Measurements from ENCODE around the gene MRPS23. TPM values are rescaled to one million over a fixed set of nuclear protein-coding genes. Genes with fewer than 3 reads are reported as not detected.

The MRPS23 gene
- total and polyA plus RNA-seq, 2 of the 13 experiments (the other 11 are each of a cell fraction or from before 2014, with no cell fraction given) = 63.2 to 181 TPM

- TF ChIP-seq ELK4 (CRISPR knock-in tag; IDR thresholded peaks at IDR 0.05; ENCODE audit: borderline replicate concordance) = peak; percentile 88; the same call in 1 of the 2 replicates
- TF ChIP-seq ZNF775 (CRISPR knock-in tag; IDR thresholded peaks at IDR 0.05; ENCODE audit: borderline replicate concordance) = no peak; the same call in 1 of the 2 replicates
- TF ChIP-seq ZNF629 (CRISPR knock-in tag; conservative IDR thresholded peaks at IDR 0.05) = no peak; the same call in none of the 2 replicates
- TF ChIP-seq, protein P1, sequence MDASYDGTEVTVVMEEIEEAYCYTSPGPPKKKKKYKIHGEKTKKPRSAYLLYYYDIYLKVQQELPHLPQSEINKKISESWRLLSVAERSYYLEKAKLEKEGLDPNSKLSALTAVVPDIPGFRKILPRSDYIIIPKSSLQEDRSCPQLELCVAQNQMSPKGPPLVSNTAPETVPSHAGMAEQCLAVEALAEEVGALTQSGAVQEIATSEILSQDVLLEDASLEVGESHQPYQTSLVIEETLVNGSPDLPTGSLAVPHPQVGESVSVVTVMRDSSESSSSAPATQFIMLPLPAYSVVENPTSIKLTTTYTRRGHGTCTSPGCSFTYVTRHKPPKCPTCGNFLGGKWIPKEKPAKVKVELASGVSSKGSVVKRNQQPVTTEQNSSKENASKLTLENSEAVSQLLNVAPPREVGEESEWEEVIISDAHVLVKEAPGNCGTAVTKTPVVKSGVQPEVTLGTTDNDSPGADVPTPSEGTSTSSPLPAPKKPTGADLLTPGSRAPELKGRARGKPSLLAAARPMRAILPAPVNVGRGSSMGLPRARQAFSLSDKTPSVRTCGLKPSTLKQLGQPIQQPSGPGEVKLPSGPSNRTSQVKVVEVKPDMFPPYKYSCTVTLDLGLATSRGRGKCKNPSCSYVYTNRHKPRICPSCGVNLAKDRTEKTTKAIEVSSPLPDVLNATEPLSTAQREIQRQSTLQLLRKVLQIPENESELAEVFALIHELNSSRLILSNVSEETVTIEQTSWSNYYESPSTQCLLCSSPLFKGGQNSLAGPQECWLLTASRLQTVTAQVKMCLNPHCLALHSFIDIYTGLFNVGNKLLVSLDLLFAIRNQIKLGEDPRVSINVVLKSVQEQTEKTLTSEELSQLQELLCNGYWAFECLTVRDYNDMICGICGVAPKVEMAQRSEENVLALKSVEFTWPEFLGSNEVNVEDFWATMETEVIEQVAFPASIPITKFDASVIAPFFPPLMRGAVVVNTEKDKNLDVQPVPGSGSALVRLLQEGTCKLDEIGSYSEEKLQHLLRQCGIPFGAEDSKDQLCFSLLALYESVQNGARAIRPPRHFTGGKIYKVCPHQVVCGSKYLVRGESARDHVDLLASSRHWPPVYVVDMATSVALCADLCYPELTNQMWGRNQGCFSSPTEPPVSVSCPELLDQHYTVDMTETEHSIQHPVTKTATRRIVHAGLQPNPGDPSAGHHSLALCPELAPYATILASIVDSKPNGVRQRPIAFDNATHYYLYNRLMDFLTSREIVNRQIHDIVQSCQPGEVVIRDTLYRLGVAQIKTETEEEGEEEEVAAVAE (CRISPR knock-in tag; IDR thresholded peaks at IDR 0.05; ENCODE audit: borderline replicate concordance) = peak; percentile 97; the same call in 1 of the 2 replicates
- TF ChIP-seq, protein P2, sequence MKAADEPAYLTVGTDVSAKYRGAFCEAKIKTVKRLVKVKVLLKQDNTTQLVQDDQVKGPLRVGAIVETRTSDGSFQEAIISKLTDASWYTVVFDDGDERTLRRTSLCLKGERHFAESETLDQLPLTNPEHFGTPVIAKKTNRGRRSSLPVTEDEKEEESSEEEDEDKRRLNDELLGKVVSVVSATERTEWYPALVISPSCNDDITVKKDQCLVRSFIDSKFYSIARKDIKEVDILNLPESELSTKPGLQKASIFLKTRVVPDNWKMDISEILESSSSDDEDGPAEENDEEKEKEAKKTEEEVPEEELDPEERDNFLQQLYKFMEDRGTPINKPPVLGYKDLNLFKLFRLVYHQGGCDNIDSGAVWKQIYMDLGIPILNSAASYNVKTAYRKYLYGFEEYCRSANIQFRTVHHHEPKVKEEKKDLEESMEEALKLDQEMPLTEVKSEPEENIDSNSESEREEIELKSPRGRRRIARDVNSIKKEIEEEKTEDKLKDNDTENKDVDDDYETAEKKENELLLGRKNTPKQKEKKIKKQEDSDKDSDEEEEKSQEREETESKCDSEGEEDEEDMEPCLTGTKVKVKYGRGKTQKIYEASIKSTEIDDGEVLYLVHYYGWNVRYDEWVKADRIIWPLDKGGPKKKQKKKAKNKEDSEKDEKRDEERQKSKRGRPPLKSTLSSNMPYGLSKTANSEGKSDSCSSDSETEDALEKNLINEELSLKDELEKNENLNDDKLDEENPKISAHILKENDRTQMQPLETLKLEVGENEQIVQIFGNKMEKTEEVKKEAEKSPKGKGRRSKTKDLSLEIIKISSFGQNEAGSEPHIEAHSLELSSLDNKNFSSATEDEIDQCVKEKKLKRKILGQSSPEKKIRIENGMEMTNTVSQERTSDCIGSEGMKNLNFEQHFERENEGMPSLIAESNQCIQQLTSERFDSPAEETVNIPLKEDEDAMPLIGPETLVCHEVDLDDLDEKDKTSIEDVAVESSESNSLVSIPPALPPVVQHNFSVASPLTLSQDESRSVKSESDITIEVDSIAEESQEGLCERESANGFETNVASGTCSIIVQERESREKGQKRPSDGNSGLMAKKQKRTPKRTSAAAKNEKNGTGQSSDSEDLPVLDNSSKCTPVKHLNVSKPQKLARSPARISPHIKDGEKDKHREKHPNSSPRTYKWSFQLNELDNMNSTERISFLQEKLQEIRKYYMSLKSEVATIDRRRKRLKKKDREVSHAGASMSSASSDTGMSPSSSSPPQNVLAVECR (CRISPR knock-in tag; IDR thresholded peaks at IDR 0.05; ENCODE audit: borderline replicate concordance) = peak; percentile 97
- peak; percentile 98 for TF ChIP-seq PCBP1 (IDR thresholded peaks at IDR 0.05; ENCODE audit: borderline replicate concordance, low read depth, low read length)
- TF ChIP-seq ZFY (CRISPR knock-in tag; IDR thresholded peaks at IDR 0.05) = peak; percentile 97
- no peak for TF ChIP-seq ZNF180 (CRISPR knock-in tag; IDR thresholded peaks at IDR 0.05; ENCODE audit: borderline replicate concordance, low read depth)
- no peak for TF ChIP-seq SOX6 (IDR thresholded peaks at IDR 0.05)
- peak; percentile 92 for TF ChIP-seq SOX6 (CRISPR knock-in tag; IDR thresholded peaks at IDR 0.05)
- TF ChIP-seq, protein P3, sequence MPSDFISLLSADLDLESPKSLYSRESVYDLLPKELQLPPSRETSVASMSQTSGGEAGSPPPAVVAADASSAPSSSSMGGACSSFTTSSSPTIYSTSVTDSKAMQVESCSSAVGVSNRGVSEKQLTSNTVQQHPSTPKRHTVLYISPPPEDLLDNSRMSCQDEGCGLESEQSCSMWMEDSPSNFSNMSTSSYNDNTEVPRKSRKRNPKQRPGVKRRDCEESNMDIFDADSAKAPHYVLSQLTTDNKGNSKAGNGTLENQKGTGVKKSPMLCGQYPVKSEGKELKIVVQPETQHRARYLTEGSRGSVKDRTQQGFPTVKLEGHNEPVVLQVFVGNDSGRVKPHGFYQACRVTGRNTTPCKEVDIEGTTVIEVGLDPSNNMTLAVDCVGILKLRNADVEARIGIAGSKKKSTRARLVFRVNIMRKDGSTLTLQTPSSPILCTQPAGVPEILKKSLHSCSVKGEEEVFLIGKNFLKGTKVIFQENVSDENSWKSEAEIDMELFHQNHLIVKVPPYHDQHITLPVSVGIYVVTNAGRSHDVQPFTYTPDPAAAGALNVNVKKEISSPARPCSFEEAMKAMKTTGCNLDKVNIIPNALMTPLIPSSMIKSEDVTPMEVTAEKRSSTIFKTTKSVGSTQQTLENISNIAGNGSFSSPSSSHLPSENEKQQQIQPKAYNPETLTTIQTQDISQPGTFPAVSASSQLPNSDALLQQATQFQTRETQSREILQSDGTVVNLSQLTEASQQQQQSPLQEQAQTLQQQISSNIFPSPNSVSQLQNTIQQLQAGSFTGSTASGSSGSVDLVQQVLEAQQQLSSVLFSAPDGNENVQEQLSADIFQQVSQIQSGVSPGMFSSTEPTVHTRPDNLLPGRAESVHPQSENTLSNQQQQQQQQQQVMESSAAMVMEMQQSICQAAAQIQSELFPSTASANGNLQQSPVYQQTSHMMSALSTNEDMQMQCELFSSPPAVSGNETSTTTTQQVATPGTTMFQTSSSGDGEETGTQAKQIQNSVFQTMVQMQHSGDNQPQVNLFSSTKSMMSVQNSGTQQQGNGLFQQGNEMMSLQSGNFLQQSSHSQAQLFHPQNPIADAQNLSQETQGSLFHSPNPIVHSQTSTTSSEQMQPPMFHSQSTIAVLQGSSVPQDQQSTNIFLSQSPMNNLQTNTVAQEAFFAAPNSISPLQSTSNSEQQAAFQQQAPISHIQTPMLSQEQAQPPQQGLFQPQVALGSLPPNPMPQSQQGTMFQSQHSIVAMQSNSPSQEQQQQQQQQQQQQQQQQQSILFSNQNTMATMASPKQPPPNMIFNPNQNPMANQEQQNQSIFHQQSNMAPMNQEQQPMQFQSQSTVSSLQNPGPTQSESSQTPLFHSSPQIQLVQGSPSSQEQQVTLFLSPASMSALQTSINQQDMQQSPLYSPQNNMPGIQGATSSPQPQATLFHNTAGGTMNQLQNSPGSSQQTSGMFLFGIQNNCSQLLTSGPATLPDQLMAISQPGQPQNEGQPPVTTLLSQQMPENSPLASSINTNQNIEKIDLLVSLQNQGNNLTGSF (CRISPR knock-in tag; IDR thresholded peaks at IDR 0.05) = peak; percentile 10
- TF ChIP-seq SRSF1 (optimal IDR thresholded peaks at IDR 0.05; ENCODE audit: low read depth, low read length) = no peak
Observed at GRCh38 chr17:57849874-57850754, at the start of gene MRPS23 (continued).

Measured in HepG2 (cell line).